ENCODE measurements around the gene DMWD.
A peak's percentile ranks its signal among the peaks of the same experiment; 100 is the strongest.

Gene DMWD

GRCh38 chr19:45739498-45740439, 52.9 kb downstream of the DMWD start:
- in situ Hi-C loops (cut with MboI; ENCODE audit: low pct_unique_long_range_greater_than_20kb, low sequenced_read_pairs, unreplicated experiment), result no loop called here
- peak; percentile 3 for TF ChIP-seq CTCF (IDR thresholded peaks at IDR 0.05; ENCODE audit: extremely low read depth, insufficient read depth, missing control alignments)
- no peak for DNase-seq (ENCODE audit: low spot score)

- in situ Hi-C loops (cut with MboI; ENCODE audit: low pct_unique_long_range_greater_than_20kb, low sequenced_read_pairs, unreplicated experiment), result no loop called here
- DNase-seq (ENCODE audit: low spot score), result no peak
- no peak for TF ChIP-seq CTCF (IDR thresholded peaks at IDR 0.05; ENCODE audit: extremely low read depth, insufficient read depth, missing control alignments)
Observed at GRCh38 chr19:45733160-45733810, 59.4 kb downstream of the DMWD start, which contains the start of gene MEIOSIN. MEIOSIN (plus strand) TSS chr19:45733439; CDS start chr19:45735377, 1,938 bp downstream.
